Transverse colon (tissue), 3 donors: ENCODE results near the gene LRP1B.

Experiments used
- POLR2A ChIP-seq: fragments of 450-650 bp; IDR thresholded peaks from one replicate; pipeline ENCODE4 v1.6.1; 2016; ENCODE audit warnings: antibody characterized with exemption, mild to moderate bottlenecking, moderate library complexity
- TF ChIP-seq, protein P1 (sequence below), 5 experiments: fragments of 200-600 bp in 3 of 5; fragments of 450-650 bp in 2 of 5; sonication (generic) in 3 of 5; IDR thresholded peaks; 1 replicate in 2 of 5; 2 replicates in 3 of 5; pipeline ENCODE4 v1.5.1; 2016 to 2017; ENCODE audit warnings: antibody characterized with exemption in 5 of 5, inconsistent platforms in 3 of 5, mild to moderate bottlenecking in 2 of 5, moderate library complexity in 1 of 5

- TF ChIP-seq POLR2A, result no peak
- TF ChIP-seq, protein P1, sequence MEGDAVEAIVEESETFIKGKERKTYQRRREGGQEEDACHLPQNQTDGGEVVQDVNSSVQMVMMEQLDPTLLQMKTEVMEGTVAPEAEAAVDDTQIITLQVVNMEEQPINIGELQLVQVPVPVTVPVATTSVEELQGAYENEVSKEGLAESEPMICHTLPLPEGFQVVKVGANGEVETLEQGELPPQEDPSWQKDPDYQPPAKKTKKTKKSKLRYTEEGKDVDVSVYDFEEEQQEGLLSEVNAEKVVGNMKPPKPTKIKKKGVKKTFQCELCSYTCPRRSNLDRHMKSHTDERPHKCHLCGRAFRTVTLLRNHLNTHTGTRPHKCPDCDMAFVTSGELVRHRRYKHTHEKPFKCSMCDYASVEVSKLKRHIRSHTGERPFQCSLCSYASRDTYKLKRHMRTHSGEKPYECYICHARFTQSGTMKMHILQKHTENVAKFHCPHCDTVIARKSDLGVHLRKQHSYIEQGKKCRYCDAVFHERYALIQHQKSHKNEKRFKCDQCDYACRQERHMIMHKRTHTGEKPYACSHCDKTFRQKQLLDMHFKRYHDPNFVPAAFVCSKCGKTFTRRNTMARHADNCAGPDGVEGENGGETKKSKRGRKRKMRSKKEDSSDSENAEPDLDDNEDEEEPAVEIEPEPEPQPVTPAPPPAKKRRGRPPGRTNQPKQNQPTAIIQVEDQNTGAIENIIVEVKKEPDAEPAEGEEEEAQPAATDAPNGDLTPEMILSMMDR (IDR thresholded peaks at IDR 0.05), result no peak
Measured at GRCh38 chr2:141186413-141187074, 944.3 kb downstream of the LRP1B start.
